Fibroblast of the conjunctiva (primary cell): Measurements from ENCODE around the gene HNRNPLL.
A peak's percentile ranks its signal among the peaks of the same experiment; 100 is the strongest.
"Not testable (repeated sequence)": the region's sequence is repeated elsewhere in the genome, so short reads cannot be mapped to it uniquely, and the experiment has no call there.

Experiments used
- DNase-seq: peaks from one replicate; pipeline ENCODE4 v3.0.0-alpha.2; 2010; ENCODE audit warnings: low read depth

The HNRNPLL gene

DNA sequence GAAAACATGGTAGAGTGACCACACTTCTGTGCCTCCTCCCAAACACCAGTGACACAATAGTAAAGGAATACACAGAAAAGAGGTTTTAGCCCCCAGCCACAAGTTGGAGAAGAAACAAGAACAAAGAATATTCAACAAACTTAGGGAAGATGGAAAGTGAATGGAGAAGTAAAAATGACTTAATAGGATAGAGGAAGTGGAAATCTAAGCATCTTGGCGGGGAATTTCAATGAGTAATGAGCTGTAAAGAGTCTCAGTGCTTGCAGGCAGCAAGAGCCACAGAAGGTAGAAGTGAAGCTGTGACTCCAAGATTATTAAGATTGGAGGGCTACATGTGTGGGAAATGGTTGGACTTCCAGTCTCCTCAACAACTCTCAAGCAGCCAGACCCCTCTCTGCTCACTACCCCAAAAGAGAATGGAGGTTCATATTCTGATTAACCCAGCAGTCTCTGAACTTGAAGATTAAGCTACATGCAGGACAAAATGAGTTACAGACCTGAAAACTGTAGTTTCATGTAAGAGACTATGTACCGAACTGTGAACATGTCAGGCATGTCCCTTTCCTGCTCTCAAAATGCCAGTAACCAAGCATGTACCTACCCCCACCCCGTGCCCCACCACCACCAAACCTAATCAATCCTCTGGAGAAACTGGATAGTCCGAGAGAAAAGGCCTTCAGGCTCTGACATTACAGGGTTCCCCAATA is 16.9 kb upstream of the HNRNPLL start:
- no peak for DNase-seq

GRCh38 chr2:38617301-38617700 is 14.6 kb upstream of the HNRNPLL start:
- DNase-seq, result no peak

GRCh38 chr2:38615237-38615636 is 12.5 kb upstream of the HNRNPLL start:
- no peak for DNase-seq

GRCh38 chr2:38613849-38614213 is 11.1 kb upstream of the HNRNPLL start:
- no peak for DNase-seq

- no peak for DNase-seq
Measured at GRCh38 chr2:38613126-38613848, 10.6 kb upstream of the HNRNPLL start.

GRCh38 chr2:38610851-38611801 is 8.4 kb upstream of the HNRNPLL start:
- no peak for DNase-seq

DNA sequence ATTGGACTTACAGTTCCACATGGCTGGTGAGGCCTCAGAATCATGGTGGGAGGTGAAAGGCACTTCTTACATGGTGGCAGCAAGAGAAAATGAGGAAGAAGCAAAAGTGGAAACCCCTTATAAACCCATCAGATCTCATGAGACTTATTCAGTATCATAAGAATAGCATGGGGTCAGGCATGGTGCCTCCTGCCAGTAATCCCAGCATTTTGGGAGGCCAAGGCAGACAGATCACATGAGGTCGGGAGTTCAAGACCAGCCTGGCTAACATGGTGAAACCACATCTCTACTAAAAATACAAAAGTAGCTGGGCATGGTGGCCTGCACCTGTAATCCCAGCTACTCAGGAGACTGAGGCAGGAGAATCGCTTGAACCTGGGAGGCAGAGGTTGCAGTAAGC is 6.5 kb upstream of the HNRNPLL start:
- not testable (repeated sequence) for DNase-seq

- no peak for DNase-seq
Measured at GRCh38 chr2:38608755-38609154, 6.0 kb upstream of the HNRNPLL start.

GRCh38 chr2:38605298-38605830 is 2.6 kb upstream of the HNRNPLL start:
- no peak for DNase-seq

DNA sequence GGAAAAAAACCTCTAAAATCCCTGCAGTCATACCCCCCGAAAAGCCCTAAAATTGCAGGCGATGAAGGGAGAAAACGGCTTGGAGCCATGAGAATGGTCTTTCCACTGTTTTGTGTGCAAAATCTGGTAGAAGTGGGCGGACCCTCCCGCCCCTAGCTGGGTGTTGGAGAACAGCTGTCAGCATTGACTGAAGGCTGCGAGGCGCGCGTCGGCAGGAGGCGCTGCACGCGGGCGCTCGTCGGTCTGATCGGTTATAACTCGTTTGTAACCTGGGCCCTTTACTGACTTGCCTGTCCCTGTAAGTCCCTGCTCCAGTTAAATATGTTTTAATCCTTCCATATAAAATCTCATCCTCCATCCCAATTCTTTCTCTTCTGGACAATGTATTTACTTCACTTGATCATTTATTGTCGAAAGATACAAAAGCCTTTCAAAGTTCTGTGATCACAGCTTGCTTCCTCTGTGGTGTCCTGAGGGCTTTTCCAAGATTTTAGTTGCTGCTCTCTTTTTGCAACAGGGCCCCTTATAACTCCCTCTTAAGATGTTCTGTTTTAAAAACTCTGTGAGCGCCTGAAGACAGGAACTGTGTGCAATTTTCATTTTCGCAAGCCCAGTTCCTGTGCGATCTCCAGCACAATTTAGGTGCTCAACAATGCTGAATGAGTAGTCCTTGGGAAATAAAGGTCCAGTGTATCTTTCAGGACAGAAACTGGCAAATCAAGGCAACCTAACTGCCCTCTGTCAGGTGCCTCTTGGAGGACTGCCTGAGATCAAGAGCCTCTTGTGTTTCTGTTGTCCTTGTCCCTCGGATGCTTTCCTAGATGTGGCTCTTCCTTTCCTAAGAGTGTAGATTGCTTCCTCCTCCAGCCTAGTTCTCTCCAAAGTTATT is 918 bp upstream of the HNRNPLL start:
- DNase-seq, result peak; percentile 74

- DNase-seq, result no peak
Measured at GRCh38 chr2:38602136-38602731, 494 bp downstream of the HNRNPLL start.

- DNase-seq, result no peak
Measured at GRCh38 chr2:38601463-38602135, 1.1 kb downstream of the HNRNPLL start.

DNA sequence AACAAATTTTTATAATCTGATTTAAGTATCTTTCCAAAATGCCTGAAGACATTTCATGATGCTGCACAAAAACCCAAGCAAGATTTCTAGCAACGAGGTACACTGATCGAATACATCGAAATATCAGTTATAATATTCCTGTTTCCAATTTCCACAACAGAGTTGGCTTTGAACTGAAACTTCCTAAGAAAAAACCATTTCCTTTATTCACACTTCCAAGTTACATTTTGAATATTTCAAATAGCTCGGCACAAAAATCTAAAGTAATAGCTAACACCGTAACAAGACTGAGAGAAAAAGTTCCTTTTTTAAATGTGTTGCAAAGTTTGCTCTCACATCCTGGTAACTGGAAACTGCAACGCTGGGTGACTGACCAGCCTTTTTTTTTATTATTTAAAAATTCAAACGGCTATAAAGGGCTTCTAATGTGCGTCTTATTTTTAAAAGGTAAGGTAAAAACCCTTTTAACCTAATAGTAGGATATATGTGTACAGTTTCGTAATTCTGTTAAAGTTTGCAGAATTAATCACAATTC is 1.7 kb downstream of the HNRNPLL start:
- DNase-seq, result no peak

DNA sequence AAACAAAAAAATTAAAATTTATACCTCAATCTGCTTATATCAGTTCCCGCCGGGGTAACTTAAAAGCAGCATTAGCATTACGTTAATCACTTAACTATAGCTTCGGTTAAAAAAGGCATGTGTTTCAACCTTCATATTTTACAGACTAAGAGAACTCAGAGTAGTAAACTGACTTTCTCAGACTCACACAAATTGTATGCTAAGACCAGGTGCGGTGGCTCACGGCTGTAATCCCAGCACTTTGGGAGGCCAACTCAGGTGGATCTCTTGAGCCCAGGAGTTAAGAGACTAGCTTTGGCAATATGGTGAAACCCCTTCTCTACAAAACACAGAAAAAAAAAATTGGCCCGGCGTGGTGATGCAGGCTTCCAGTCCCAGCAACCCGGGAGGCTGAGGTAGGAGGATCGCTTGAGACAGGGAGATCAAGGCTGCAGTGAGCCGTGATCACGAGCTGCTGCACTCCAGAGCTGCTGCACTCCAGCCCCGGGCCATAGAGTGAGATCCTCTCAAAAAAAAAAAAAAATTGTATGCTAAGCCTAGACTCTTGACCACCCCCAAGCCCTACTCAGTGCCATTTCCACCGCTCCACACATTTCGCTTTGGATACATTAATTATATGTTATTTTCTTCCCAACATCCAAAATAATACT is 2.4 kb downstream of the HNRNPLL start:
- DNase-seq, result no peak

- no peak for DNase-seq
Measured at GRCh38 chr2:38599706-38600105, 3.0 kb downstream of the HNRNPLL start.

DNA sequence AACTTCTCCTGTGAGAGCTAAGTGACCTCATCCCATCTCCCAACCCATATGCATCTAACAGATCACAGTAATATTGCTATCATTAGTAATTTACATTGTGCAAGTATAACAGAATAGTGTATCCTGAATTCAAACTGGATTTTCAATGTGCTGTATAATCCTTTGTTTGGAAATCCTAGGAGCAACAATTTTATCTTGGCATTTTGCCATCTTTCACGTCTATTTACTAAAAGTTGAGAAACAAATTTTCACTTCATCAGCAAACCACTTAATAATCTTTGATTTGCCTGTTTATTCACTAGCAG is 3.8 kb downstream of the HNRNPLL start:
- DNase-seq, result no peak

GRCh38 chr2:38598200-38598990 is 4.3 kb downstream of the HNRNPLL start:
- no peak for DNase-seq

DNA sequence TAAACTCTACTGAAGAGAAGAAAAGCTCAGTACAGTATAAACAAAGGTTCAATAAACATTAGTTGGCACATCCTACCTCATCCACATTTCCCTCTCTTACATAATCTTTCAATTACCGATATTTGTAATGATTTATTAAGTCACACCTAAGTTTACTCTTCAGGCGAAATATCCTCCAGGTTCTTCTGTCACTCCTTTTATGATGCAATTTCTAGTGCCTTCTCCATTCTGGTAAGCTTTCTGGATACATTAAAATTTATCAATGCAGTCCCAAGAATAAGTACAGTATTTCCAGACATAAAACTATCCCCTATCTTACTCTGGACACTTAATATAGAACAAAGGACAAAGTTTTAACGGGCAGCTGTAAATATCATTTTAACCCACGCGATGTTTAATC is 5.6 kb downstream of the HNRNPLL start:
- no peak for DNase-seq

DNA sequence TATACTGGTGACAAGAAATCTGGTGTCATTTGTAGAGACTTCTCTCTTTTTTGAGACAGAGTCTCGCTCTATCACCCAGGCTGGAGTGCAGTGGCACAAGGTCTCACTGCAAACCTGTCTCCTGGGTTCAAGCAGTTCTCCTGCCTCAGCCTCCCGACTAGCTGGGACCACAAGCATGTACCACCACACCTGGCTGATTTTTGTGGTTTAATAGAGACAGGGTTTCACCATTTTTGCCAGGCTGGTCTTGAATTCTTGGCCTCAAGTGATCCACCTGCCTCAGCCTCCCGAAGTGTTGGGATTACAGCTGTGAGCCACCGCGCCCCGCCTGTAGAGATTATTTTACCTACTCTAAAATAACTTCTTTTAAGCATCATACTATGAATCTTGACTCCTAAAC is 6.5 kb downstream of the HNRNPLL start:
- DNase-seq, result no peak
